Lower leg skin (tissue), 3 donors: Measurements from ENCODE around the gene ALG9.

Source experiments
- POLR2A ChIP-seq, 2 donors: fragments of 450-650 bp; IDR thresholded peaks; one replicate each; pipeline ENCODE4 v1.6.1; 2016 to 2017; ENCODE audit warnings: antibody characterized with exemption in 2 of 2, mild to moderate bottlenecking in 1 of 2, moderate library complexity in 1 of 2
- TF ChIP-seq, protein P1 (sequence below), 3 donors: fragments of 450-650 bp; IDR thresholded peaks; one replicate each; pipeline ENCODE4 v1.5.1; 2016; ENCODE audit warnings: antibody characterized with exemption in 3 of 3, mild to moderate bottlenecking in 3 of 3, moderate library complexity in 2 of 3

DNA sequence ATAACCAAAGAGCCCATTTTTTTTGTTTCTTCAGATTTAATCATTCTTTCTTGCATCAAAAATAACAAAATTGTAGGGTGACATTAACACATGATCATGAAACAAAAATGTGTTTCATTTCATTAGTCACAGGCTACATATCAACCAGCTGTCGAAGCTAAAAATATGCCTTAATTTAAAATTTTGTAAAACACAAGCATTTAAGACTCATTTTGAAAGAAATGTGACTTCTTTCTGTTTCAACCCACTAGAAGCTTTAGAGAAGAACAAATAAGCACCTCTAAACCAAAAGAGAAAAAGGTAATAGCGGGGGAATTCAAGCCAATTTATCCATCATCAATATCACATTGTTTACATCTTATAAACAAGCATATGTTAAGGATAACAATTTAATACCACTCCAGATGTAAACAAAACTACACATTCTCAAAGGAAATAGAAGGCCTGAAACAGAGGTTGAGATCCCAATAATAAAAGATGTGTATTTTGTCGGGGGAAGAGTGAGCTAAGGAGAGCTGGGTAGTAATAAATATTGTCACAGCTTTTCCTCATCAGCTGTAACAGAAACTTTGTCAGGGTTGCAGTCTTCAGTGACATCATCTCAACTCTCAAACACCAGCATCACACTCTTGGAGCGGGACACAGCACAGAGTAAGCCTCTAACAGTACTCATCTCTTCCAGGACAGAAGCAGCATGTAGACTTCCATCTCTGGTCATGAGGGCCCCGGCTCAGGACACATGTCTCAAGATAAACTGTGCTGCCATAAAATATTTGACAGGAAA, 42.0 kb downstream of the ALG9 start:
- TF ChIP-seq, protein P1, sequence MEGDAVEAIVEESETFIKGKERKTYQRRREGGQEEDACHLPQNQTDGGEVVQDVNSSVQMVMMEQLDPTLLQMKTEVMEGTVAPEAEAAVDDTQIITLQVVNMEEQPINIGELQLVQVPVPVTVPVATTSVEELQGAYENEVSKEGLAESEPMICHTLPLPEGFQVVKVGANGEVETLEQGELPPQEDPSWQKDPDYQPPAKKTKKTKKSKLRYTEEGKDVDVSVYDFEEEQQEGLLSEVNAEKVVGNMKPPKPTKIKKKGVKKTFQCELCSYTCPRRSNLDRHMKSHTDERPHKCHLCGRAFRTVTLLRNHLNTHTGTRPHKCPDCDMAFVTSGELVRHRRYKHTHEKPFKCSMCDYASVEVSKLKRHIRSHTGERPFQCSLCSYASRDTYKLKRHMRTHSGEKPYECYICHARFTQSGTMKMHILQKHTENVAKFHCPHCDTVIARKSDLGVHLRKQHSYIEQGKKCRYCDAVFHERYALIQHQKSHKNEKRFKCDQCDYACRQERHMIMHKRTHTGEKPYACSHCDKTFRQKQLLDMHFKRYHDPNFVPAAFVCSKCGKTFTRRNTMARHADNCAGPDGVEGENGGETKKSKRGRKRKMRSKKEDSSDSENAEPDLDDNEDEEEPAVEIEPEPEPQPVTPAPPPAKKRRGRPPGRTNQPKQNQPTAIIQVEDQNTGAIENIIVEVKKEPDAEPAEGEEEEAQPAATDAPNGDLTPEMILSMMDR (IDR thresholded peaks at IDR 0.05), result no peak
- no peak for TF ChIP-seq POLR2A (IDR thresholded peaks at IDR 0.05)
